GM18907 (cell line): Measurements from ENCODE around the gene S100A4.

Experiments
- ATAC-seq: cut with Tn5 transposase; IDR thresholded peaks from one replicate; pipeline ENCODE4 v1.9.1; 2021; ENCODE audit warnings: mild to moderate bottlenecking, moderate library complexity; ENCODE audit not compliant: unreplicated experiment

The S100A4 gene

GRCh38 chr1:153548722-153549688 lies 3.4 kb upstream of the S100A4 start, which contains the start of gene S100A3:
TSS of gene S100A3 (minus strand) at chr1:153549258. CDS start at chr1:153548485, 773 bp downstream.
- no peak for ATAC-seq

GRCh38 chr1:153547560-153548551 lies 2.2 kb upstream of the S100A4 start:
- no peak for ATAC-seq

GRCh38 chr1:153546796-153547559 lies 1.4 kb upstream of the S100A4 start:
- ATAC-seq, result no peak

GRCh38 chr1:153546371-153546770 lies 765 bp upstream of the S100A4 start:
- no peak for ATAC-seq

GRCh38 chr1:153544453-153545066 lies 1.0 kb downstream of the S100A4 start:
- ATAC-seq, result no peak

- ATAC-seq, result no peak
Observed at GRCh38 chr1:153543736-153544135, 1.9 kb downstream of the S100A4 start.

GRCh38 chr1:153542956-153543711 lies 2.5 kb downstream of the S100A4 start:
- no peak for ATAC-seq

- no peak for ATAC-seq
Observed at GRCh38 chr1:153541641-153542590, 3.7 kb downstream of the S100A4 start.

GRCh38 chr1:153540394-153541361 lies 4.9 kb downstream of the S100A4 start, which contains the start of gene S100A5:
TSS of gene S100A5 (minus strand) at chr1:153540934. CDS start at chr1:153540191, 743 bp downstream.
- ATAC-seq, result no peak

GRCh38 chr1:153539395-153540093 lies 6.1 kb downstream of the S100A4 start:
- no peak for ATAC-seq

GRCh38 chr1:153538315-153538821 lies 7.2 kb downstream of the S100A4 start:
- no peak for ATAC-seq

- no peak for ATAC-seq
Observed at GRCh38 chr1:153537376-153537730, 8.3 kb downstream of the S100A4 start.

GRCh38 chr1:153536671-153537375 lies 8.8 kb downstream of the S100A4 start:
- ATAC-seq, result no peak

- peak; percentile 51 for ATAC-seq
Observed at GRCh38 chr1:153536012-153536670, 9.5 kb downstream of the S100A4 start.
